Measurements from ENCODE around the gene HS3ST3B1.

Gene HS3ST3B1

GRCh38 chr17:14361945-14362508, 61.1 kb downstream of the HS3ST3B1 start:
- H3K9me2 ChIP-seq (replicated peaks; ENCODE audit: control insufficient read depth, low read length), result no peaks in the 10 kb centered on the region
- H3K27me3 ChIP-seq (ENCODE audit: control insufficient read depth, low read length), result no peaks in the 10 kb centered on the region
- H3K27ac ChIP-seq (ENCODE audit: low read depth, low read length), result no peak overlapping the region

DNA sequence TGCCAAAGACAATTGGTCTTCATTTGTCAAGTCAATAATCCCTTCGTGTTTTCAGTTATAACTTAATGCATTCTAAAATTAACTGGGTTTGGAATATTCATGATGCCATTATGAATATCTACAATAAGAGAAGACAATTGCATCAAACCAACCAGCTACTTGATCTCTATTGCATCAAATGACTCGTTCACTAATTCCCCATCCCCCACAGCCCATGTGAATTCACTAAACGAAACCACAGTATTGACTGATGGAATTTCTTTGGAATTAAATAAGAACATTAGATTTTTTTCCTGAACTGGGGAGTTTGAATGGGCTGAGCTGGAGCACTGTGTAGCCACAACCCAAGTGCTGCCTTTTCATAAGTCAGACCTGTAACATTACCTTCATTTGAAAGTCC, 65.3 kb downstream of the HS3ST3B1 start:
- Histone ChIP-seq H3K79me2 (ENCODE audit: control insufficient read depth, low read length) (no peaks in the 10 kb centered on the region), H3K4me1 (ENCODE audit: control insufficient read depth, low read length) (no peaks in the 10 kb centered on the region), H3K4me2 (ENCODE audit: low read length) (no peak overlapping the region), H4K20me1 (ENCODE audit: control insufficient read depth, insufficient read depth, low read depth, low read length) (no peaks in the 10 kb centered on the region), H3K9me3 (ENCODE audit: control insufficient read depth, insufficient read depth, low read length) (no peaks in the 10 kb centered on the region), H3K27ac (ENCODE audit: low read depth, low read length) (no peak overlapping the region), H3K36me3 (ENCODE audit: control insufficient read depth, low read length) (no peaks in the 10 kb centered on the region), H3K4me3 (ENCODE audit: low read length) (no peak overlapping the region), H3K27me3 (ENCODE audit: control insufficient read depth, low read length) (no peaks in the 10 kb centered on the region), H3K9me2 (replicated peaks; ENCODE audit: control insufficient read depth, low read length) (no peaks in the 10 kb centered on the region), H3F3A (ENCODE audit: control insufficient read depth, insufficient read depth) (no peaks in the 10 kb centered on the region)
- TF ChIP-seq, protein P1, sequence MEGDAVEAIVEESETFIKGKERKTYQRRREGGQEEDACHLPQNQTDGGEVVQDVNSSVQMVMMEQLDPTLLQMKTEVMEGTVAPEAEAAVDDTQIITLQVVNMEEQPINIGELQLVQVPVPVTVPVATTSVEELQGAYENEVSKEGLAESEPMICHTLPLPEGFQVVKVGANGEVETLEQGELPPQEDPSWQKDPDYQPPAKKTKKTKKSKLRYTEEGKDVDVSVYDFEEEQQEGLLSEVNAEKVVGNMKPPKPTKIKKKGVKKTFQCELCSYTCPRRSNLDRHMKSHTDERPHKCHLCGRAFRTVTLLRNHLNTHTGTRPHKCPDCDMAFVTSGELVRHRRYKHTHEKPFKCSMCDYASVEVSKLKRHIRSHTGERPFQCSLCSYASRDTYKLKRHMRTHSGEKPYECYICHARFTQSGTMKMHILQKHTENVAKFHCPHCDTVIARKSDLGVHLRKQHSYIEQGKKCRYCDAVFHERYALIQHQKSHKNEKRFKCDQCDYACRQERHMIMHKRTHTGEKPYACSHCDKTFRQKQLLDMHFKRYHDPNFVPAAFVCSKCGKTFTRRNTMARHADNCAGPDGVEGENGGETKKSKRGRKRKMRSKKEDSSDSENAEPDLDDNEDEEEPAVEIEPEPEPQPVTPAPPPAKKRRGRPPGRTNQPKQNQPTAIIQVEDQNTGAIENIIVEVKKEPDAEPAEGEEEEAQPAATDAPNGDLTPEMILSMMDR (IDR thresholded peaks at IDR 0.05; ENCODE audit: low read depth, low read length, poor library complexity, severe bottlenecking), result no peak
- TF ChIP-seq EZH2phosphoT487 (IDR thresholded peaks at IDR 0.05; ENCODE audit: borderline replicate concordance, low read length), result no peak

More at GRCh38 chr17:14361945-14362508, 61.1 kb downstream of the HS3ST3B1 start:
- TF ChIP-seq, protein P1 (IDR thresholded peaks at IDR 0.05; ENCODE audit: low read depth, low read length, poor library complexity, severe bottlenecking), result no peak
- TF ChIP-seq EZH2phosphoT487 (IDR thresholded peaks at IDR 0.05; ENCODE audit: borderline replicate concordance, low read length), result no peak
- Histone ChIP-seq H3K9me3 (ENCODE audit: control insufficient read depth, insufficient read depth, low read length) (no peaks in the 10 kb centered on the region), H3K4me3 (ENCODE audit: low read length) (no peak overlapping the region), H3F3A (ENCODE audit: control insufficient read depth, insufficient read depth) (no peaks in the 10 kb centered on the region), H3K4me2 (ENCODE audit: low read length) (no peak overlapping the region), H4K20me1 (ENCODE audit: control insufficient read depth, insufficient read depth, low read depth, low read length) (no peaks in the 10 kb centered on the region), H3K79me2 (ENCODE audit: control insufficient read depth, low read length) (no peaks in the 10 kb centered on the region), H3K36me3 (ENCODE audit: control insufficient read depth, low read length) (no peaks in the 10 kb centered on the region), H3K4me1 (ENCODE audit: control insufficient read depth, low read length) (no peaks in the 10 kb centered on the region)

GRCh38 chr17:14372461-14372860, 71.6 kb downstream of the HS3ST3B1 start:
- Histone ChIP-seq H3K79me2 (ENCODE audit: control insufficient read depth, low read length) (no peaks in the 10 kb centered on the region), H3K9me2 (replicated peaks; ENCODE audit: control insufficient read depth, low read length) (no peaks in the 10 kb centered on the region), H3F3A (ENCODE audit: control insufficient read depth, insufficient read depth) (no peaks in the 10 kb centered on the region), H3K27ac (ENCODE audit: low read depth, low read length) (no peak overlapping the region), H3K36me3 (ENCODE audit: control insufficient read depth, low read length) (no peaks in the 10 kb centered on the region), H3K9me3 (ENCODE audit: control insufficient read depth, insufficient read depth, low read length) (no peaks in the 10 kb centered on the region), H3K27me3 (ENCODE audit: control insufficient read depth, low read length) (no peaks in the 10 kb centered on the region), H3K4me2 (ENCODE audit: low read length) (no peak overlapping the region), H4K20me1 (ENCODE audit: control insufficient read depth, insufficient read depth, low read depth, low read length) (no peaks in the 10 kb centered on the region), H3K4me1 (ENCODE audit: control insufficient read depth, low read length) (no peaks in the 10 kb centered on the region), H3K4me3 (ENCODE audit: low read length) (no peak overlapping the region)
- TF ChIP-seq, protein P1 (IDR thresholded peaks at IDR 0.05; ENCODE audit: low read depth, low read length, poor library complexity, severe bottlenecking), result no peak
- no peak for TF ChIP-seq EZH2phosphoT487 (IDR thresholded peaks at IDR 0.05; ENCODE audit: borderline replicate concordance, low read length)
